ENCODE measurements around the gene ARHGAP26.

The ARHGAP26 gene

GRCh38 chr5:142814122-142814521 lies 43.9 kb downstream of the ARHGAP26 start:
- no peak for DNase-seq

GRCh38 chr5:142815469-142815868 lies 45.3 kb downstream of the ARHGAP26 start:
- no peak for DNase-seq

DNA sequence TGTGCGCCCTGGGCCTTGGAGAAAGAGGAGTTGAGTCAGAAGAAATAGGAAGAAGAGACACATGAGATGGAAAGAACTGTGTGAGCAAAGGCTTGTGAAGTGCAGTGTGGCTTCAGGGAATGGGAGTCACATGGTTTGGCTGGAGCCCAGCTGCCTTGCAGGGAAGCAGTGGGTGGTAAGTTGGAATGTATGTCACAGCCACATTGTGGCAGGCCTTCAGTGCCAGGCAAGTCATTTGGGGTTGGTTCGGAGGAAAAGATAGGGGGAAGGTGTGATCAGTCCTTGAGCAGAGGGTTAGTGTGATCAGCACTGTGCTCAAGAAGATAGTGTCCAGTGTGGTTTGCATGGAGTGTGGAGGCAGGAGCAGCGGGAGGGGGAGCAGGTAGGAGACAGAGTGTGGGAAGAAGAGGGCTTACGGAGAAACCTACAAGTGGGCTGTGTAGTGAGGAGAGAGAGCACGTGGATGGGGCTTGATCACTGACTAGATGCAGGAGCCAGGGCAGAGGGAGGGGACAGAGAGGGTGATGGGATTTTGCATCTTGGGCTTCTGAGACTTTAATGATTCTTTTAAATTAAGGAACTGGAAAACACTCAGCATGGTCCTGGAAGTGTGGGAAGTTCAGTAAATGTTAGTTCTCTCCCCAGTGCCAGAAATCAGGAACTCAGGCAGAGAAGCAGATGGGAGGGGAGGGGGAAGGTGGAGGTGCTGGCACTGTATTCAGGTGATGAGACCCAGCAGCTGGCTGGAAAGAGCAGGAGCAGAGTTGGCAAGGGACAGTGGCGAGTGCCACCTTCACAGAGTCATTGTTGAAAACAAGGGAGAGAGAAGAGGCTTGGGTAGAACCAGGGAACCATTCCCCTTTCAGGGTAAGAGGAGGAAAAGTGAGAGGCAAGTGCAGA lies 46.6 kb downstream of the ARHGAP26 start:
- peak; percentile 45 for DNase-seq

GRCh38 chr5:142817949-142818431 lies 47.8 kb downstream of the ARHGAP26 start:
- no peak for DNase-seq

GRCh38 chr5:142819292-142819691 lies 49.1 kb downstream of the ARHGAP26 start:
- no peak for DNase-seq

- DNase-seq = no peak
Observed at GRCh38 chr5:142819825-142820224, 49.6 kb downstream of the ARHGAP26 start.

DNA sequence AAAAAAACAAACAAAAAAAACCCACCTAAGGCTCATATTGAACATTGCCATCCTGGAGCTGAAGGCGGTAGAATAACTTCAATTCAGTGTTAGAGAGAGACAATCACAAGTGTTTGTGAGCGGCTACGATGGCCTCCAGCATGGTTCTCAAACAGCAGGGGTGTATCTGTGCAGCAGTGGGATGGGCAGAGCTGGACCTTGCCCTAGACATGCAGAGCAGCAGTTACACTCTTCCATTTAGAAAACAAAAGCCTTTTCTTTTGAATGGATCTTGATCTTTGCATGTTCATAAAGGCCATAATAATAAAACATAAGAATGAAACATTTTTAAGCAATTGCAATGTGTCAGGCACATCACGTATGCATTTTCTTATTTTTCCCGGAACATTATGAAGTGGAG lies 50.3 kb downstream of the ARHGAP26 start:
- DNase-seq = no peak

DNA sequence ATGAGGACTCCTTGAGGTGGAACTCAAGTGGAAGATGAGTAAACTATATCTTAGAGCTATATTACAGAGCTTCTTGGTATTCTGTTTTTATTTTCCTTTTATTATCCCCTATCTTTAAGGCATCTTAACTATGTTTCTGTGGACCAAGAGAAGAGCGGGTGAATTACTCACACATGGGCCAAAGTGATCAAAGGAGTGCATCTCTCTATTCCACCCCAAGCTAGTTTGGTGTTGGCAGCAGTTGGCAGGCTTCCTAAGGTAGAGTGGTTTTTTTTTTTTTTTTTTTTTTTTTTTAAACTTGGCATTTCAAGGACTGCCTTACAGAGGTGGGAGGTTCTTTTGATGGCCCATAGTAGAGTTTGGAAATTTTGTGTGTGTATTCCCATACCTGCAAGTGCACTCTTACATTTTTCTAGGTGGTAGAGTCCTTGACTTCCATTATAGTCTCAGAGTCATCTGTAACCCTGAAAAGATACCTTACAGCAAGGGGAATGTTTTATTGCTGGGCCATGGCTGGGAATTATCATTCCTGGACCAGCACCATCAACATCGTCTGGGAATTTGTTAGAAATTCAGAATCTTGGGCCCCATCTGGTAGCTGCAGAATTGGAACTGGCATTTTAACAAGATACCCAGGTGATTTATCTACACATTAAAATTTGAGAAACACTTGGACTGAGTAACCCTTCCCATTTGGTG lies 51.0 kb downstream of the ARHGAP26 start:
- no peak for DNase-seq

- DNase-seq = peak; percentile 73
Observed at GRCh38 chr5:142821733-142822487, 51.7 kb downstream of the ARHGAP26 start.

- DNase-seq = peak; percentile 28
Observed at GRCh38 chr5:142823126-142823525, 52.9 kb downstream of the ARHGAP26 start.

GRCh38 chr5:142823806-142824205 lies 53.6 kb downstream of the ARHGAP26 start:
- no peak for DNase-seq

GRCh38 chr5:142824391-142824790 lies 54.2 kb downstream of the ARHGAP26 start:
- no peak for DNase-seq

DNA sequence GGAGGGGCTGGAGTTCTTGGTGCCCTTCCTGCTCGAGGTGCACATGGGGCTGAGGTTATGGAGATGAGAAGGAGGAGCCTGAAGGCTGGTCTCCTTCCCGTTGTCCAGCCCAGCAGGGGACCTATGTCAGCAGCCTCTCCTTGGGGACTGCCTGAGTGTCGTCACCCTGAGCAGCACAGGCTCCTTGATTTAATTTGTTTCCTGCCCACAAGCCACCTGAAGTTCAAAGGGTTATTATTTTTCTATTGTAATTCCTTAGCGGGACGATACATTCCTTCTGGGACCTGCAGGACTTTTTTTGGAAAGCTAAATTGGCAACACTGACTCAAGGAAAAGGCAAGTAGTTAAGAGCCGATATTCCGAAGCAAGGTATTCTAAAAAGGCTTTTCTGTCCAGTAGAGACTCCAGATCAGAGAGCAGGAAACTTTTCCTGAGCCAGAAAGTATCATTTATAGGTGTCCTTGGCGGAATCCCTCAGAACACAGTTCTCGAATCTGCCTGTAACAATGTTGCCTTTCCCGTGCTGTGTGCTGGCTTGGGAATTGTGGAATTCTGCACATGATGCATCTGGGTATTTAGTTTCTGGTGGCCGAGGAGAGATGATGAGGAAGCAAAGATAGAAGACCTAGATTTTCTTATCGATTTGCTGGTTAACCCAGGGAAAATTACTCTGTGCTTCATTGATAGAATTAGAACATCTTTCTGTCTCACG lies 55.4 kb downstream of the ARHGAP26 start:
- peak; percentile 29 for DNase-seq

DNA sequence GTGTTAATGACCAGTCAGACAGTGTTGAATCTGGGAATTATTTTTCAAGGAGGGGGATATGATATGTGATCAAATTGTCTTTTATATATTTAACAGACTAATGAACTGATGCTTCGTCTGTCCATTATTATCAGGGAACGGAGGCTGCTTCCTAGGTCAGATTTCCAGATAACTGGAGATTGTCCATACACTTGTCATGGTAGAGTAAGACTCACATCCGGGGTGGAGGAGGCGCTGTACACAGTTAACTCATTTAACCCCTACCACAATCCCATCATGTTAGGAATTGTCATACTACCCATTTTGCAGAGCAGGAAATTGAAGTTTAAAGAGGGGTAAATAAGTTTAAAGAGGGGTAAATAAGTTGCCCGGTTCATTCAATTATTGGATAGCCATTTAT lies 55.9 kb downstream of the ARHGAP26 start:
- no peak for DNase-seq

DNA sequence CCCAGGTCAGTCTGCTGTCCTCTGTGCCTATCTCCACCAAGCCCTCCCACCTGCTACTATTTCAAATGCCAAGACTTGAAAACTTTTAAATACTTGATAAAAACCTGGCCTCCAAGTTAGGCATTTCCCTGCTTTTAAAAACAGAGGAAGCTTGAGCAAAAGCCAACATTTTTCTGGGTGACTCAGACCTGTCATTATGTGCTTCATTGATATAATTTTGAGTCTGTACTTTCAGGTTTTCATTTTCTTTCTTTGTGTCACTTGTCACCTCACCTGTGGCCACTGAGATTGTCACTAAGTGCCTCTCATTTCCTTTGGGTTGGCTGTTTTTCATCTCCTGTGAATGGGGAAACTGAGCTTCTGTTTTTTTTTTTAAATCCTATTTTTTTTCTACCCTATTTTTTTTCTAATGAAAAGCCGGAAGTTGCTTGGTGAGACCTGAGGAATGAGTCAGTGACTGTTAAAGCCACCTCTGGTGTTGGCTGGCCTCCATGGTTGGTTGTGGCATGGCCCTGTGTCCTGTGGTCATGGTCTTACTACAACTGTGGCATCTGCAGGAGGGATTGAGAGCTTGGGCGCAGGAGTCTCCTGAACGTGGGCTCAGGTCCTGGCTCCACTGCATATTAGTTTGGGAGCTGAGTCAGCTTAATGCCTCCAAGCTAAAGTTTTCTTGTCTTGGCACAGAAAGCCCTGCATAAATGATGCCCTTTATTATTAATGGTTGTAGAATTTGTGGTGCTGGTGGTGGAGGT lies 56.7 kb downstream of the ARHGAP26 start:
- no peak for DNase-seq

- DNase-seq = no peak
Observed at GRCh38 chr5:142827934-142828576, 57.9 kb downstream of the ARHGAP26 start.

- DNase-seq = peak; percentile 22
Observed at GRCh38 chr5:142828797-142829535, 58.8 kb downstream of the ARHGAP26 start.

DNA sequence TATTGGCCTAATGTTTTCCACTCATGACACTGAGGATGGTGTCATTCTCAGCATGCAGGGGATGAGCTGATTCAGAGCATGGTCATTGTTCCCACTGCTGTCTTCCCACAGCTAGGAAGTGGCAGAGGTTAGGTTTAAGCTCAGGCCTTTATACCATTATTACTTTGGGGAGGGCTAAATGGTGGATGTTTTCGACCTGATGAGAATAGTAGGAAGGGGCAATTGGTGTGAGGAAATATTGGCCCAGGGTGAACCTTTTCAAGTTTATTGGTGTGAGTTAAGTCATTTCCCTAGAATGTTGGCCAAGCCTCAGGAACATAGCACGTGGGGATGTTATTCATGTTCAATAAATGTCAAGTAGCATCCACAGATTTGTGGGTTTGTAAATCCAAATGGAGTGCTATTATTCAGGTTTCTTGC lies 59.6 kb downstream of the ARHGAP26 start:
- no peak for DNase-seq

DNA sequence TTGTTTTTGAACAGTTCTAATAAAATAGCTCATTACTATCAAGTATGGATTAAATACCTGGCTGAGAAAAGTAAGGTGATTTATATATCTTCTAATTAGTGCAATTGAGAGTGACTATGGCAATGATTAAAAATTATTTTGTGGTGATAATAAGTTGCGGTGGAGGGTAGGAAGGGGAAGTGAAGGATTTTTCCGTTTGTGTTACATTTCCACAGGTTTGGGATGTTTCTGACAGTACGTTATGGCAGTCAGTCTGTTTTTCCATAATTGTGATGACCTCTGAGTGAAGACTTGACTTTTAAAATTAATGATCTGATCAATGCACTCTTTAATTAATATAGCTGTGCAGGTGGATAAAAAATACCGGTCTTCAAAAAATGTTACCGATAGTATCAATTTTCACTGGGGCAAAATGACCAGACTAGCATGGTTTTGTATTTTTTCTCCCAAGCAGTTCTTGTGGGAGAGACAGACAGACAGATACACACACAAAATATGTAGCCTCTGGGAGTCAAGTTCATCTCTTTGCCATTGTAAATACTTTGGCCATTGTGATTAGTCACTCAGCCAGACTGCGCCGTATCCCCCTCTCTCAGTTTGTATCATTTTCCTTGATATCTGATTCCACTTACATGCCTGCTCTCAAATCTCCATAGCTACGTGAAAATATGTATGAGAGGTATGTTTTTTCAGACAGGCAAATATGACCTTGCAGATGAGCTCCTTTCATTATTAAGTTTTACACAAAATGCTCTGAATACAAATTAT lies 60.2 kb downstream of the ARHGAP26 start:
- DNase-seq = no peak

- DNase-seq = no peak
Observed at GRCh38 chr5:142831009-142831383, 60.8 kb downstream of the ARHGAP26 start.
